Stomach (tissue), 4 donors: ENCODE results near the gene NFIX.
"Not testable (repeated sequence)": the region's sequence is repeated elsewhere in the genome, so short reads cannot be mapped to it uniquely, and the experiment has no call there.

ENCODE experiments used
- EP300 ChIP-seq: sonication (generic); formaldehyde crosslinking; IDR thresholded peaks from one replicate; pipeline ENCODE4 v1.6.1; 2017; ENCODE audit warnings: antibody characterized with exemption
- POLR2AphosphoS5 ChIP-seq, 3 donors: sonication (generic); formaldehyde crosslinking; IDR thresholded peaks; one replicate each; pipeline ENCODE4 v1.6.1; 2016; ENCODE audit warnings: antibody characterized with exemption in 3 of 3

DNA sequence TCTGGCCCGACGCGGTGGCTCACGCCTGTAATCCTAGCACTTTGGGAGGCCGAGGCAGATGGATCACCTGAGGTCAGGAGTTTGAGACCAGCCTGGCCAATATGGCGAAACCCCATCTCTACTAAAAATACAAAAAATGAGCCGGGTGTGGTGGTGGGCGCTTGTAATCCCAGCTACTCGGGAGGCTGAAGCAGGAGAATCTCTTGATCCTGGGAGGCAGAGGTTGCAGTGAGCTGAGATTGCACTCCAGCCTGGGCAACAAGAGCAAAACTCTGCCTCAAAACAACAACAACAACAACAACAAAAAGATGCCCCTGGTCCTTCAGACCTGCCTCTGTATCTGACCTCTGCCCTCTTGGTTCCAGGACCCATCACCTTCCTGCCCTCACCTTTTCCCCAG is 39.7 kb upstream of the NFIX start:
- TF ChIP-seq EP300; POLR2AphosphoS5 (IDR thresholded peaks at IDR 0.05): not testable (repeated sequence)
